Retinal pigment epithelial cell (primary cell): ENCODE results near the gene UBE2U.

ENCODE experiments used
- DNase-seq: peaks from one replicate; pipeline ENCODE4 v3.0.0-alpha.2; 2010; ENCODE audit warnings: low read depth
- H3K4me3 ChIP-seq: 2 replicates; pipeline ENCODE4 v1.5.1; 2011; ENCODE audit warnings: mild to moderate bottlenecking, low read length, control low read depth, moderate library complexity
- TF ChIP-seq, protein P1 (sequence below): conservative IDR thresholded peaks from 2 replicates; pipeline ENCODE4 v1.5.1; 2011; ENCODE audit warnings: low read depth, low read length, control low read depth, inconsistent platforms

UBE2U gene

DNA sequence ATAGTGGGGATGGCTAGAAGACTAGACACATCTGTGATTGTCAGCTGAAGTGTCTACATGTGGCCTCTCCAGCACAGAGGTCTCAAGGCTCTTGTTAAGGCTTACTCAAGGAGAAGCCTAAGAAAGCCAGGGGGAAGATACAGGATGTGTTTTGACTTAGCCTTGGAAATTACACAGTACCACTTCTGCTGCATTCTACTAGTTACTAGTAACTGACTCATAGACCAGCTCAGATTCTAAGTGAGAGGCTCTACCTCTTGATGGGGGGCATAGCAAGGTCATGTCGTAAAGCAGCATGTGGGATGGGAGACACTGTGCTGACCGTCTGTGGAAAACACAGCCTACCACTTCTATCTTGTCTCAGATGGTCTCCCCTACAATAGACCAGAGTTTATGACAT, 99.5 kb downstream of the UBE2U start:
- no peak for DNase-seq
- TF ChIP-seq, protein P1, sequence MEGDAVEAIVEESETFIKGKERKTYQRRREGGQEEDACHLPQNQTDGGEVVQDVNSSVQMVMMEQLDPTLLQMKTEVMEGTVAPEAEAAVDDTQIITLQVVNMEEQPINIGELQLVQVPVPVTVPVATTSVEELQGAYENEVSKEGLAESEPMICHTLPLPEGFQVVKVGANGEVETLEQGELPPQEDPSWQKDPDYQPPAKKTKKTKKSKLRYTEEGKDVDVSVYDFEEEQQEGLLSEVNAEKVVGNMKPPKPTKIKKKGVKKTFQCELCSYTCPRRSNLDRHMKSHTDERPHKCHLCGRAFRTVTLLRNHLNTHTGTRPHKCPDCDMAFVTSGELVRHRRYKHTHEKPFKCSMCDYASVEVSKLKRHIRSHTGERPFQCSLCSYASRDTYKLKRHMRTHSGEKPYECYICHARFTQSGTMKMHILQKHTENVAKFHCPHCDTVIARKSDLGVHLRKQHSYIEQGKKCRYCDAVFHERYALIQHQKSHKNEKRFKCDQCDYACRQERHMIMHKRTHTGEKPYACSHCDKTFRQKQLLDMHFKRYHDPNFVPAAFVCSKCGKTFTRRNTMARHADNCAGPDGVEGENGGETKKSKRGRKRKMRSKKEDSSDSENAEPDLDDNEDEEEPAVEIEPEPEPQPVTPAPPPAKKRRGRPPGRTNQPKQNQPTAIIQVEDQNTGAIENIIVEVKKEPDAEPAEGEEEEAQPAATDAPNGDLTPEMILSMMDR = no peak
- no peak overlapping the region for H3K4me3 ChIP-seq

DNA sequence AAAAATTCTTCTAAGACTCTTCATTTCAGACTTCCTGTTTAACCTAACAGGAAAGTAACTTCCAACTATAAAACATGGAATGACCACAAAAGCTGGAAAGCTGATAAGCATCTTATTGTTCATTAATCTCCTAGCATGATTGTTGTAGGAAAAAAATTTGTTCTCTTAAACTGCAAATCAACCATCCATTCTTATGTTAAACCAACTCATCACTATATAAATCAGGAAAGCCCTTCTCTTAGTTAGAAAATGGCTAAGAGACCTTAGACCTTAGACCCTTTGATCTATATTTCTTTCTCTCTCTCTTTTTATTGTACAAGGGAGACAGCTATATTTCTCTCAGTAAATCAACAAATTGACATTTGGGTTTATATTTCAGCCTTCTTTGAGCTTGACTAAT, 101.4 kb downstream of the UBE2U start:
- no peak overlapping the region for H3K4me3 ChIP-seq
- no peak for DNase-seq
- TF ChIP-seq, protein P1 = no peak

DNA sequence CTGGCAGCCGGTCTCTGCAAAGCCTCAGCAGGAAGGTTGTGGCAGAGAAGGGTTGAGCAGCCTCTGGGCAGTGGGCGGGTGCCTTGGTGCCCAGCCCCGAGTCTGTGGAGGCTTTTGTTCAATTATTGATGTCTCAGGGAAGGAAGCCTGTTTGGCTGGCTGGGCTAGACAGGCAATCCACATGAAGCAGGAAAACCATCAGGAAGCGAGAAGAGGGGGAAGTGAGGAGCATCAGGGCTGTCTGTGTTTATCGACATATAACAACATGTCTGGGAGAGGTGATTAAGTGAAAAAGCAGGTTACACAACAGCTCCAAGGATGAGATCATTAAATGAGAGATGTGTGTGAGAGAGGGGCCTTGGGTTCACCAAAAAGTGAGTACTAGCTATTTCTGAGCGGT, 105.4 kb downstream of the UBE2U start:
- TF ChIP-seq, protein P1 = no peak
- H3K4me3 ChIP-seq = no peak overlapping the region
- no peak for DNase-seq

DNA sequence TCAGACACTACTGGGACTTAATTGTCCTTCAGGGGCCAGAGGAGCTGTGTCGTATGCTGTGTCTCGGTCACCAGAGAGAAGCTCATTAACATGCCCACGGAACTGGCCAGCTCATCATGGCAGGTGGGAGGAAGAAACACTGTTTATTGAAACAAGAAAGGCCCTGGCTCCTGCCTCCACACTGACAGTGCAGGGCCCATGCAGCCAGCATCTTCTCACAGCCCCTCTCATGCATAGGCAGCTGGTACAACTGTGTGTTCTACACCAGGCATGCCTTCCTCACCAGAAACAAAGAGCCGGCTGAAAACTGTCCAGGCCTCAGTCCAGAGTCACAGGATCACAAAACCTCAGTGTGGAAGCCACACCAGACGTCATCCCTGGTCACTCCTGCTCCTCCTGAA, 106.0 kb downstream of the UBE2U start:
- no peak for DNase-seq
- TF ChIP-seq, protein P1 = no peak
- no peak overlapping the region for H3K4me3 ChIP-seq

DNA sequence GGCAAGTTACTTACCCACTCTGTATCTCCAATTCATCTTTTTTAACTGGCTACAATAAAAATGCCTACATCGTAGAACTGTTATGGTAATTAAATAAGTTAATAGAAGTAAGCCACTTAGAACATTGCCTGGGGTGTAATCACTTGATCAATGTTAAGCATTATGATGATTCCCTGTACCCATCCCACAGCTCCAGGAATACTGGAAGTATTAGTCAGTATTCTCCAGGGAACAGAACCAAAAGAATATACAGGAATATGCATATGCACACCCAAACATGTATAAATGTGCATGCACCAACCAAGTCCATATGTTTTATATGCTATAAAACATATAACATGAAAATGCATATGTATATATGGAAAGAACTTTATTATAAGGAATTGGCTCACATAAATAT, 107.3 kb downstream of the UBE2U start:
- no peak overlapping the region for H3K4me3 ChIP-seq
- TF ChIP-seq, protein P1 = no peak
- DNase-seq = no peak

DNA sequence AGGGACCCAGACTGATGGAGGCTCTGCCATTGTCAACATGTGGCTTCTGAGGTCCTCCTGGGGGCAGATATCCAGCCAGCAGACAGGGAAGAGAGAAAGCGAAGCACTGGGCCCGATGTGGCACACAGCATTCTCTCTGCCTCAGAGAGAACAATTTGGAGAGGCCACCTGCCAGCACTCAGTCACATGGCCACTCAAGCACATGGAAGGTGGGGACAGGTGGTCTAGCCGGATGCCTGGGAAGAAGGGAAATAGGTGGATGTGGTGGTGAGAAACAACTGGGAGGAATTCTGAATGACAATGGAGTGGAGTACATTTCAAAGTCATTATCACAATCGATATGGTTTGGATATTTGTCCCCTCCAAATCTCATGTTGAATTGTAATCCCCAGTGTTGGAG, 109.0 kb downstream of the UBE2U start:
- TF ChIP-seq, protein P1 = no peak

DNA sequence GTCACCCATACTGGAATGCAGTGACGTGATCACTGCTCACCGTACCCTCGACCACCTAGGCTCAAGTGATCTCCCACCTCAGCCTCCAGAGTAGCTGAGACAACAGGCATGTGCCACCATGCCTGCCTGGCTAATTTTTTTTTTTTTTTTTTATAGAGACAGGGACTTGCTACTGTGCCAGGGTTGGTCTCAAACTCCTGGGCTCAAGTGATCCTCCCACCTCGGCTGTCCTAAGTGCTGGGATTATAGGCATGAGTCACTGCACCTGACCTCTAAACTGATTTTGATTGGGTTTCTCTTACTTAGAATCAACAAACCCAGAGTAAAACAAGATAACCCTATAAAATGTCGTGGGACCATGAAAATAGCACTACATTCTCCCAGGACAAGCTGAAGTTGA, 112.0 kb downstream of the UBE2U start:
- TF ChIP-seq, protein P1 = no peak
- no peak for DNase-seq

More for the DNA sequence above, 109.0 kb downstream of the UBE2U start:
- DNase-seq = no peak
- no peak overlapping the region for H3K4me3 ChIP-seq

More for the DNA sequence above, 112.0 kb downstream of the UBE2U start:
- H3K4me3 ChIP-seq = no peak overlapping the region
